Adrenal gland (tissue), 12 donors: ENCODE data around the gene MAP1LC3C. TPM values are rescaled to one million over a fixed set of nuclear protein-coding genes. Genes with fewer than 3 reads are reported as not detected.

Experiments
- DNase-seq, 7 donors: peaks; one replicate each; pipeline ENCODE4 v3.0.0-alpha.2; 2019 to 2020
- H3K27ac ChIP-seq, 5 donors: fragments of 200-600 bp; sonication (generic) in 4 of 5; 1 replicate in 3 of 5; 2 replicates in 2 of 5; pipeline versions ENCODE4 v1.5.1 to v1.8.0; 2016 to 2020; ENCODE audit warnings: mild to moderate bottlenecking in 1 of 5
- H3K27me3 ChIP-seq: fragments of 200-600 bp; 2 replicates; pipeline ENCODE4 v1.8.0; 2021
- H3K36me3 ChIP-seq, 2 donors: fragments of 200-600 bp; replicated peaks in 1 of 2; 1 replicate in 1 of 2; 2 replicates in 1 of 2; pipeline versions ENCODE4 v1.5.1 to v1.8.0; 2018 to 2022
- H3K4me1 ChIP-seq, 2 donors: fragments of 200-600 bp; replicated peaks in 1 of 2; 1 replicate in 1 of 2; 2 replicates in 1 of 2; pipeline versions ENCODE4 v1.5.1 to v1.8.0; 2018 to 2021
- H3K4me3 ChIP-seq, 4 donors: fragments of 200-600 bp; sonication (generic) in 3 of 4; one replicate each; pipeline ENCODE4 v1.5.1; 2016 to 2018
- H3K9me3 ChIP-seq, 3 donors: fragments of 200-600 bp; sonication (generic) in 1 of 3; replicated peaks in 1 of 3; 1 replicate in 2 of 3; 2 replicates in 1 of 3; pipeline versions ENCODE4 v1.5.1 to v1.8.0; 2016 to 2021
- CTCF ChIP-seq, 6 experiments: fragments of 450-650 bp in 4 of 6; fragments of 200-600 bp in 2 of 6; sonication (generic) in 1 of 6; IDR thresholded peaks; 1 replicate in 5 of 6; 2 replicates in 1 of 6; pipeline versions ENCODE4 v1.5.1 to v1.8.0; 2016 to 2021; ENCODE audit warnings: antibody characterized with exemption in 6 of 6, mild to moderate bottlenecking in 2 of 6, moderate library complexity in 1 of 6
- POLR2A ChIP-seq, 2 donors: fragments of 450-650 bp; IDR thresholded peaks; one replicate each; pipeline ENCODE4 v1.6.1; 2017; ENCODE audit warnings: antibody characterized with exemption in 2 of 2, mild to moderate bottlenecking in 2 of 2, moderate library complexity in 1 of 2
- WGBS, 4 donors: extraction: QIAGEN DNeasy Blood & Tissue Kit in 2 of 4; methylation state at CpG; one replicate each; pipeline versions ENCODE4 v1.1.5 to v1.1.7; 2013 to 2017; 5-methylcytosine and 5-hydroxymethylcytosine counted together
- intact Hi-C, 2 donors: fragments of 100-400 bp; cut with DNase I; formaldehyde crosslinking; loops; one replicate each; pipeline versions ENCODE4 v1.14.1 to v1.15.0; 2022 to 2023
- polyA plus RNA-seq, 3 donors: library from polyadenylated mRNA; stranded (reverse); fragments of 200-250 nt in 2 of 3; fragments of 350-450 nt in 1 of 3; fragmentation: Illumina TruSeq in 1 of 3; extraction: RNeasy Lipid Tissue Mini Kit (QIAGEN cat#74804) in 1 of 3; gene quantifications; one replicate each; pipeline ENCODE4 v1.2.3, GENCODE V29; 2013 to 2014
- total RNA-seq, 9 donors: library from RNA; depleted of rRNA in 4 of 9; stranded (reverse); fragments of >200 nt in 4 of 9; fragments of 120-200 nt in 1 of 9; fragmentation: NEBNext Ultra II Directional in 1 of 9; extraction: Animal tissue kit (Norgen Biotek cat#: 25700) in 1 of 9; gene quantifications; one replicate each; pipeline versions ENCODE4 v1.1.0 to v1.2.4, GENCODE V29; 2013 to 2023
- donor health status: healthy with polysubstance abuse.
- donor health status: Bipolar disorder and iron deficiency.
- donor health status: DM: yes; HTN: yes; CAD: no.
- donor health status: DM: no; HTN: no; CAD: no.
- donor health status: DM: no; HTN: no; CAD: no.
- donor health status: DM: yes; HTN: yes; CAD: no.

MAP1LC3C gene
- total and polyA plus RNA-seq, 12 donors, result 0.06 to 2.6 (median 0.48) TPM; not detected in 4

GRCh38 chr1:242002072-242002471 is 3.2 kb upstream of the MAP1LC3C start:
- Histone ChIP-seq H3K9me3 (no peaks in the 10 kb centered on the region), H3K4me3 (no peak overlapping the region), H3K27me3 (no peaks in the 10 kb centered on the region), H3K4me1 (peaks cover 0 to 7% of the 10 kb centered on the region in 2 donors), H3K36me3 (no peaks in the 10 kb centered on the region), H3K27ac (no peak overlapping the region)
- no peak for DNase-seq
- intact Hi-C loops, result no loop called here
- no peak for TF ChIP-seq CTCF (IDR thresholded peaks at IDR 0.05)
- TF ChIP-seq POLR2A (IDR thresholded peaks at IDR 0.05), result no peak
- WGBS, 4 donors, result 65 to 78% (median 74%) methylated on average over 3 to 5 of the region's 5 CpGs

GRCh38 chr1:242000434-242000833 is 1.5 kb upstream of the MAP1LC3C start:
- no peak overlapping the region for H3K4me3 ChIP-seq
- no peak for DNase-seq
- H3K9me3 ChIP-seq, result no peaks in the 10 kb centered on the region
- no peaks in the 10 kb centered on the region for H3K36me3 ChIP-seq
- TF ChIP-seq POLR2A (IDR thresholded peaks at IDR 0.05), result no peak
- TF ChIP-seq CTCF (IDR thresholded peaks at IDR 0.05), result no peak
- H3K27me3 ChIP-seq, result no peaks in the 10 kb centered on the region
- peaks cover 0 to 7% of the 10 kb centered on the region in 2 donors for H3K4me1 ChIP-seq
- intact Hi-C loops, result no loop called here
- 83 to 92% (median 89%) methylated on average over 7 of the region's 7 CpGs for WGBS, 4 donors
- no peak overlapping the region for H3K27ac ChIP-seq

GRCh38 chr1:241998412-241998921 is 431 bp downstream of the MAP1LC3C start:
- peak; percentile 49 to 74 (median 68) for DNase-seq
- Histone ChIP-seq H3K36me3 (no peaks in the 10 kb centered on the region), H3K4me1 (peaks cover 0 to 7% of the 10 kb centered on the region in 2 donors), H3K4me3 (peak overlapping the region in 1 of 4 donors; percentile 36), H3K27ac (no peak overlapping the region), H3K27me3 (no peaks in the 10 kb centered on the region), H3K9me3 (no peaks in the 10 kb centered on the region)
- intact Hi-C loops, result loop anchor here in 1 of 2 donors (10.0 kb wide), 1 partner anchor 94 kb away; no protein-coding TSS in a partner anchor
- WGBS, 4 donors, result 6 to 14% (median 11%) methylated on average over 12 to 20 of the region's 20 CpGs
- TF ChIP-seq POLR2A (IDR thresholded peaks at IDR 0.05), result no peak
- TF ChIP-seq CTCF (IDR thresholded peaks at IDR 0.05), result peak in 5 of 6 experiments; percentile 26 to 67 (median 61)

- WGBS, 4 donors, result 84 to 87% (median 85%) methylated on average over 12 of the region's 12 CpGs
- intact Hi-C loops, result loop anchor here in 1 of 2 donors (10.0 kb wide), 1 partner anchor 93 kb away; no protein-coding TSS in a partner anchor
- H3K27ac ChIP-seq, result no peak overlapping the region
- H3K27me3 ChIP-seq, result no peaks in the 10 kb centered on the region
- peaks cover 0 to 7% of the 10 kb centered on the region in 2 donors for H3K4me1 ChIP-seq
- no peak for TF ChIP-seq CTCF (IDR thresholded peaks at IDR 0.05)
- TF ChIP-seq POLR2A (IDR thresholded peaks at IDR 0.05), result no peak
- DNase-seq, result no peak
- H3K4me3 ChIP-seq, result no peak overlapping the region
- no peaks in the 10 kb centered on the region for H3K9me3 ChIP-seq
- no peaks in the 10 kb centered on the region for H3K36me3 ChIP-seq
Measured at GRCh38 chr1:241997401-241997998, 1.4 kb downstream of the MAP1LC3C start.
